Measurements from ENCODE around the gene SBF1.

DNA sequence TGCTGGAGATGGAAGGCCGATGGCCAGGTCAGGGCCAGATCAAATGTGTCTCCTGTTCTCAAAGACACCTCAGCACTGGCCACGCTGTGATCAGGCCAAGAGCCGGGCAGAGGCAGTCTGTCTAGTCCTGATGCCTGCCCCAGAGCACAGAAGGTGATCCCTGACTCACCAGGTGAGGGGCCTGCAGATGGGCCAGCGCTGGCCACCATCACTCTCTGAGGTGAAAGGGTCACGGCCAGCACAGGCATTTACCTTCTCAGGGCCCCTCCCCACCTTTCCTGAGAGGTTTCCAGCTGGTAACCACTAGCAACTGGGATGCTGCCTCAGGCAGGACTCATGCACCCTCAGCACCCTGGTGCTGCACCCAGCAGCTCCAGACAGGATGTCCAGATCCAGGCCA lies 2.9 kb downstream of the SBF1 start:
- TF ChIP-seq POLR2A (IDR thresholded peaks at IDR 0.05) (no peak), POLR2AphosphoS5 (IDR thresholded peaks at IDR 0.05; ENCODE audit: insufficient read depth in 1 of 2, low read depth in 1 of 2) (no peak)
- TF ChIP-seq, protein P1, sequence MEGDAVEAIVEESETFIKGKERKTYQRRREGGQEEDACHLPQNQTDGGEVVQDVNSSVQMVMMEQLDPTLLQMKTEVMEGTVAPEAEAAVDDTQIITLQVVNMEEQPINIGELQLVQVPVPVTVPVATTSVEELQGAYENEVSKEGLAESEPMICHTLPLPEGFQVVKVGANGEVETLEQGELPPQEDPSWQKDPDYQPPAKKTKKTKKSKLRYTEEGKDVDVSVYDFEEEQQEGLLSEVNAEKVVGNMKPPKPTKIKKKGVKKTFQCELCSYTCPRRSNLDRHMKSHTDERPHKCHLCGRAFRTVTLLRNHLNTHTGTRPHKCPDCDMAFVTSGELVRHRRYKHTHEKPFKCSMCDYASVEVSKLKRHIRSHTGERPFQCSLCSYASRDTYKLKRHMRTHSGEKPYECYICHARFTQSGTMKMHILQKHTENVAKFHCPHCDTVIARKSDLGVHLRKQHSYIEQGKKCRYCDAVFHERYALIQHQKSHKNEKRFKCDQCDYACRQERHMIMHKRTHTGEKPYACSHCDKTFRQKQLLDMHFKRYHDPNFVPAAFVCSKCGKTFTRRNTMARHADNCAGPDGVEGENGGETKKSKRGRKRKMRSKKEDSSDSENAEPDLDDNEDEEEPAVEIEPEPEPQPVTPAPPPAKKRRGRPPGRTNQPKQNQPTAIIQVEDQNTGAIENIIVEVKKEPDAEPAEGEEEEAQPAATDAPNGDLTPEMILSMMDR (IDR thresholded peaks at IDR 0.05): no peak

All from vagina (tissue), 2 donors.